Loucy (cell line): ENCODE data around the gene CIB4.

Experiments
- H2AFZ ChIP-seq: fragments of 200-600 bp; sonication (generic); 2 replicates; pipeline ENCODE4 v1.6.0; 2016; ENCODE audit warnings: antibody characterized with exemption, mild to moderate bottlenecking, low read length, moderate library complexity
- H3F3A ChIP-seq: fragments of 200-600 bp; 2 replicates; pipeline ENCODE4 v1.6.0; 2016; ENCODE audit warnings: antibody characterized with exemption, low read depth, mild to moderate bottlenecking
- H3K27me3 ChIP-seq: fragments of 200-600 bp; sonication (generic); 2 replicates; pipeline ENCODE4 v1.6.1; 2014; ENCODE audit warnings: low read length, mild to moderate bottlenecking; ENCODE audit not compliant: insufficient read depth, poor library complexity, severe bottlenecking
- H3K36me3 ChIP-seq: fragments of 200-600 bp; sonication (generic); 2 replicates; pipeline ENCODE4 v1.6.1; 2016; ENCODE audit warnings: low read length; ENCODE audit not compliant: insufficient read depth
- H3K4me1 ChIP-seq: fragments of 200-600 bp; sonication (generic); 2 replicates; pipeline ENCODE4 v1.5.1; 2014; ENCODE audit warnings: low read length, mild to moderate bottlenecking; ENCODE audit not compliant: insufficient read depth, poor library complexity, severe bottlenecking
- H3K4me2 ChIP-seq: fragments of 200-600 bp; sonication (generic); 2 replicates; pipeline ENCODE4 v1.6.0; 2014; ENCODE audit warnings: antibody characterized with exemption, low read length, low read depth, mild to moderate bottlenecking; ENCODE audit not compliant: poor library complexity, severe bottlenecking
- H3K4me3 ChIP-seq: fragments of 200-600 bp; sonication (generic); 2 replicates; pipeline ENCODE4 v1.5.1; 2014; ENCODE audit warnings: low read length, mild to moderate bottlenecking, mixed read lengths; ENCODE audit not compliant: poor library complexity, severe bottlenecking
- H3K79me2 ChIP-seq: fragments of 200-600 bp; sonication (generic); 2 replicates; pipeline ENCODE4 v1.6.1; 2014; ENCODE audit warnings: low read length; ENCODE audit not compliant: insufficient read depth
- H3K9ac ChIP-seq: fragments of 200-600 bp; sonication (generic); 2 replicates; pipeline ENCODE4 v1.6.0; 2014; ENCODE audit warnings: mild to moderate bottlenecking, low read depth, low read length, moderate library complexity; ENCODE audit not compliant: poor library complexity, severe bottlenecking
- H3K9me2 ChIP-seq: fragments of 200-600 bp; sonication (generic); replicated peaks from 2 replicates; pipeline ENCODE4 v1.6.1; 2016; ENCODE audit warnings: low read depth, low read length, mixed read lengths
- H3K9me3 ChIP-seq: fragments of 200-600 bp; sonication (generic); 2 replicates; pipeline ENCODE4 v1.6.1; 2014; ENCODE audit warnings: mild to moderate bottlenecking, antibody characterized with exemption, low read length, low read depth; ENCODE audit not compliant: insufficient read depth
- H4K20me1 ChIP-seq: fragments of 200-600 bp; sonication (generic); 2 replicates; pipeline ENCODE4 v1.6.0; 2014; ENCODE audit warnings: antibody characterized with exemption, low read length, mild to moderate bottlenecking; ENCODE audit not compliant: insufficient read depth, poor library complexity, severe bottlenecking
- EZH2phosphoT487 ChIP-seq: fragments of 200-600 bp; IDR thresholded peaks from 2 replicates; pipeline ENCODE4 v1.6.1; 2018; ENCODE audit warnings: antibody characterized with exemption, mild to moderate bottlenecking, moderate library complexity, borderline replicate concordance
- TF ChIP-seq, protein P1 (sequence below): fragments of 200-600 bp; sonication (generic); conservative IDR thresholded peaks from 2 replicates; pipeline ENCODE4 v1.5.1; 2014; ENCODE audit warnings: mild to moderate bottlenecking, antibody characterized with exemption, low read length

Gene CIB4

GRCh38 chr2:26542676-26543505 is 98.3 kb downstream of the CIB4 start:
- Histone ChIP-seq H3K4me3 (no peak overlapping the region), H2AFZ (no peak overlapping the region), H3K4me2 (no peak overlapping the region), H3K4me1 (no peaks in the 10 kb centered on the region), H3F3A (no peaks in the 10 kb centered on the region), H3K27me3 (no peaks in the 10 kb centered on the region), H3K9me2 (no peaks in the 10 kb centered on the region), H3K79me2 (no peaks in the 10 kb centered on the region), H3K9ac (no peak overlapping the region), H3K36me3 (no peaks in the 10 kb centered on the region), H4K20me1 (no peaks in the 10 kb centered on the region), H3K9me3 (no peaks in the 10 kb centered on the region)
- TF ChIP-seq, protein P1, sequence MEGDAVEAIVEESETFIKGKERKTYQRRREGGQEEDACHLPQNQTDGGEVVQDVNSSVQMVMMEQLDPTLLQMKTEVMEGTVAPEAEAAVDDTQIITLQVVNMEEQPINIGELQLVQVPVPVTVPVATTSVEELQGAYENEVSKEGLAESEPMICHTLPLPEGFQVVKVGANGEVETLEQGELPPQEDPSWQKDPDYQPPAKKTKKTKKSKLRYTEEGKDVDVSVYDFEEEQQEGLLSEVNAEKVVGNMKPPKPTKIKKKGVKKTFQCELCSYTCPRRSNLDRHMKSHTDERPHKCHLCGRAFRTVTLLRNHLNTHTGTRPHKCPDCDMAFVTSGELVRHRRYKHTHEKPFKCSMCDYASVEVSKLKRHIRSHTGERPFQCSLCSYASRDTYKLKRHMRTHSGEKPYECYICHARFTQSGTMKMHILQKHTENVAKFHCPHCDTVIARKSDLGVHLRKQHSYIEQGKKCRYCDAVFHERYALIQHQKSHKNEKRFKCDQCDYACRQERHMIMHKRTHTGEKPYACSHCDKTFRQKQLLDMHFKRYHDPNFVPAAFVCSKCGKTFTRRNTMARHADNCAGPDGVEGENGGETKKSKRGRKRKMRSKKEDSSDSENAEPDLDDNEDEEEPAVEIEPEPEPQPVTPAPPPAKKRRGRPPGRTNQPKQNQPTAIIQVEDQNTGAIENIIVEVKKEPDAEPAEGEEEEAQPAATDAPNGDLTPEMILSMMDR, result no peak
- no peak for TF ChIP-seq EZH2phosphoT487

DNA sequence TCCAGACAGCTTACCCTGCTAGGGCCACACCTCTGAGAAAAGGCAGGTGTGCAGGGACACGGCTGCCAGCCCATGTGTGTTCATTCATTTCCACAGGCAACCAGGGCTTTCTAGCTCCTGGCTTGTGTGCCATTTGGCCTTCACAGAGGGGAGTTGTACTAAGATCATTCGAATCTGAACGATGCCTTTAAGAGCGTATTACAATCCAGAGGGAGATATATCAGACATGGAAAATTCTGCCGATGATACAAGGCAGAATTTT is 99.0 kb downstream of the CIB4 start:
- TF ChIP-seq, protein P1, result no peak
- TF ChIP-seq EZH2phosphoT487, result no peak
- Histone ChIP-seq H3K27me3 (no peaks in the 10 kb centered on the region), H2AFZ (no peak overlapping the region), H3K4me3 (no peak overlapping the region), H3F3A (no peaks in the 10 kb centered on the region), H3K4me2 (no peak overlapping the region), H3K9me2 (no peaks in the 10 kb centered on the region), H3K36me3 (no peaks in the 10 kb centered on the region), H4K20me1 (no peaks in the 10 kb centered on the region), H3K79me2 (no peaks in the 10 kb centered on the region), H3K4me1 (no peaks in the 10 kb centered on the region), H3K9ac (no peak overlapping the region), H3K9me3 (no peaks in the 10 kb centered on the region)

GRCh38 chr2:26541401-26542193 is 99.6 kb downstream of the CIB4 start:
- Histone ChIP-seq H4K20me1 (no peaks in the 10 kb centered on the region), H3K4me3 (no peak overlapping the region), H3K9me2 (no peaks in the 10 kb centered on the region), H3K4me2 (no peak overlapping the region), H3K9me3 (no peaks in the 10 kb centered on the region), H3K4me1 (no peaks in the 10 kb centered on the region), H3K9ac (no peak overlapping the region), H3K27me3 (no peaks in the 10 kb centered on the region), H2AFZ (no peak overlapping the region), H3F3A (no peaks in the 10 kb centered on the region), H3K36me3 (no peaks in the 10 kb centered on the region), H3K79me2 (no peaks in the 10 kb centered on the region)
- TF ChIP-seq, protein P1, result no peak
- no peak for TF ChIP-seq EZH2phosphoT487
